Kidney epithelial cell (primary cell): ENCODE data around the gene CREB3L1. TPM values are rescaled to one million over a fixed set of nuclear protein-coding genes. Genes with fewer than 3 reads are reported as not detected.
A peak's percentile ranks its signal among the peaks of the same experiment; 100 is the strongest.

Source experiments
- DNase-seq: peaks from one replicate; pipeline ENCODE4 v3.0.0-alpha.2; 2010; ENCODE audit warnings: low read depth
- H3K27me3 ChIP-seq: 2 replicates; pipeline ENCODE4 v1.6.0; 2011; ENCODE audit warnings: low read length; ENCODE audit not compliant: control insufficient read depth, insufficient read depth
- H3K36me3 ChIP-seq: 2 replicates; pipeline ENCODE4 v1.5.1; 2011; ENCODE audit warnings: low read length; ENCODE audit not compliant: control insufficient read depth, insufficient read depth
- H3K4me3 ChIP-seq: 2 replicates; pipeline ENCODE4 v1.5.1; 2011; ENCODE audit warnings: low read depth, mild to moderate bottlenecking, control low read depth, low read length
- total RNA-seq: library from RNA; depleted of rRNA; stranded (reverse); fragments of >200 nt; gene quantifications from 2 replicates; pipeline ENCODE4 v1.2.3, GENCODE V29; 2015
- TF ChIP-seq, protein P1 (sequence below): IDR thresholded peaks from 2 replicates; pipeline ENCODE4 v1.5.1; 2011; ENCODE audit warnings: mild to moderate bottlenecking, moderate library complexity, low read length, control low read depth, inconsistent platforms; ENCODE audit not compliant: insufficient read depth, poor library complexity, severe bottlenecking

The CREB3L1 gene
- total RNA-seq, 1 donor from 2014 or later: 3.2 TPM

GRCh38 chr11:46351606-46352005 lies 74.1 kb downstream of the CREB3L1 start:
- H3K36me3 ChIP-seq: no peaks in the 10 kb centered on the region
- no peak overlapping the region for H3K4me3 ChIP-seq
- no peak for DNase-seq
- TF ChIP-seq, protein P1, sequence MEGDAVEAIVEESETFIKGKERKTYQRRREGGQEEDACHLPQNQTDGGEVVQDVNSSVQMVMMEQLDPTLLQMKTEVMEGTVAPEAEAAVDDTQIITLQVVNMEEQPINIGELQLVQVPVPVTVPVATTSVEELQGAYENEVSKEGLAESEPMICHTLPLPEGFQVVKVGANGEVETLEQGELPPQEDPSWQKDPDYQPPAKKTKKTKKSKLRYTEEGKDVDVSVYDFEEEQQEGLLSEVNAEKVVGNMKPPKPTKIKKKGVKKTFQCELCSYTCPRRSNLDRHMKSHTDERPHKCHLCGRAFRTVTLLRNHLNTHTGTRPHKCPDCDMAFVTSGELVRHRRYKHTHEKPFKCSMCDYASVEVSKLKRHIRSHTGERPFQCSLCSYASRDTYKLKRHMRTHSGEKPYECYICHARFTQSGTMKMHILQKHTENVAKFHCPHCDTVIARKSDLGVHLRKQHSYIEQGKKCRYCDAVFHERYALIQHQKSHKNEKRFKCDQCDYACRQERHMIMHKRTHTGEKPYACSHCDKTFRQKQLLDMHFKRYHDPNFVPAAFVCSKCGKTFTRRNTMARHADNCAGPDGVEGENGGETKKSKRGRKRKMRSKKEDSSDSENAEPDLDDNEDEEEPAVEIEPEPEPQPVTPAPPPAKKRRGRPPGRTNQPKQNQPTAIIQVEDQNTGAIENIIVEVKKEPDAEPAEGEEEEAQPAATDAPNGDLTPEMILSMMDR: no peak
- H3K27me3 ChIP-seq: no peaks in the 10 kb centered on the region

DNA sequence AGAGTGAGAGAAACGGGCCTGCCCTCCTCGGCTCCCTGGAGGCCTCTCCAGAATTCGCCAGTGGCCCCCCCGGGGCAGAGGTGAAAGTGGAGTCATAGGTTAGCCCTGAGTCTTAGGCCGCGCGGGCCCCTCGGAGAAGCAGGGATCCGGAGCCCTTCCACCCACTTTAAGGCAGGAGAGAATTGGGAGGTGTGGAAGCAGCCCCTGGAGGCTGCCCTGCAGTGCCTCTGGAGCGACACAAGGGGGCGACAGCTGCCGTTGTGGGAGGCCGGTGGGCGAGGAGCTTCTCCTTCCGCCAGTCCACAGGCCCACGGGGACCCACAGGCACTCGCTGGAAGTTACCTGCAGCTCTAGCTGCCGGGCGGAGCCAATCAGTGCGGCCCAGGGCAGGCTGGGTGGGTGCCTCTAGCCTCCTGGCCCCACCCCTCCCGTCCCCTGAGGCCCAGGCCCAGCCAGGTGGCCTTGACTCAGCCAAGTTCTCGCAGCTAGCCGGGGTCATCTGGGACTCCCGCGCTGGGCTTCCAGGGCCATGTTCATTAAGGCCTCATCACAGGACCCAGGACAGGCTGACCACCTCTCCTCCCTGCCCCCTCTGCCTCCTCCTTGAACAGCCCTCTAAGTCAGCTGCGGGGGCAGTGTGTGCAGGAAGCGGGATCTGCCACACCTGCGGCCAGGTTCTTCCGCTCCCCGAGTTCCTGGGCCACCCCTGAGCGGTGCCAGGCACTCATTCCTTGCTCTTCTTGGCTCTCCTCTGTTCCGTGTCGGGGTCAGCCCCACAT lies 74.8 kb downstream of the CREB3L1 start:
- Histone ChIP-seq H3K36me3 (no peaks in the 10 kb centered on the region), H3K4me3 (no peak overlapping the region), H3K27me3 (no peaks in the 10 kb centered on the region)
- TF ChIP-seq, protein P1: peak; percentile 96
- no peak for DNase-seq

DNA sequence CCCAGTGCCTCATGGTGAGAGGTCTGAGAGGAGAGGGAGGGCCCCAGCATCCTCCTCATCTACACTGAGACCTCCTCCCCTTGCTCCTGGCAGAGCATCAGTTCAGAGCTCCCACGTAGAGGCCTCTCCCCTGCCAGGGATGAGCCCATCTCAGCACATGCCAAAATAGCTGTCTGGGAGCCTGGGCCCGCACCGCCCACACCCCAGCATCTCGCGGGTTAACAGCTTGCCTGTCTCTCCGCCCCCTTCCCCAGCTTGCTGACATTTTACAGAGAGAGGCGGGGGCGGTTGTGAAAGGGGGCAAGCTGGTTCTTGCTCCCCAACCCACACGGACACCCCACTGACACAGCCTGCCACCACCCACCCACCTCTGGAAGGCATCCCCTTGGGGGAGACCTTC lies 76.2 kb downstream of the CREB3L1 start:
- no peaks in the 10 kb centered on the region for H3K27me3 ChIP-seq
- no peak overlapping the region for H3K4me3 ChIP-seq
- no peaks in the 10 kb centered on the region for H3K36me3 ChIP-seq
- TF ChIP-seq, protein P1: no peak
- no peak for DNase-seq

DNA sequence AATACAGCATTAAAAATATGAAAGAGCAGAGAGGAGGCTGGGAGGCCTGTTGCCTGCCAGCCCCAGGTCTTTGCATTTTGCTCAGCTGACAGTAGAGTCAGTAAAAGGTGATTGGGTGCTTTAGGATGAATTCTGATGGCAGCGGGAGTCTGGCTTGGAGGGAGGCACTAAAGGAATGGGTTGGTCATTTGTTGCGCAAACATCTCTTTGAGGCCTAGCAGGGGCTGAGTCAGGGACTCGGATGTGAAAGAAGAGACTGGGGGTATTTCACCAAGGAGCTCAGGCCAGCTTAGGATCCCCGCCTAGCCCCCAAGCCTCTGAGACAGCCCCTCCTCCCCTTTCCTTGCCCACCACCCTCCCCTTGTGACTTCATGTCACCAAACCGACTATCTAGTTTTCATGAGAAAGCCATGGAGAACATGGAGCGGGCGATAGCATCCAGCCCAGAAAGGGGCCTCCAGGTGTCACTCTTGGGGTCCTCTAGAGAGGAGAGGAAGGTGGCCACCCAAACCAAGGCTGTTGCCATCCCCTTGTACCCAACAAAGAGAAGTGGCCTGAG lies 79.5 kb downstream of the CREB3L1 start:
- no peaks in the 10 kb centered on the region for H3K36me3 ChIP-seq
- no peak for DNase-seq
- H3K4me3 ChIP-seq: no peak overlapping the region
- TF ChIP-seq, protein P1: no peak
- no peaks in the 10 kb centered on the region for H3K27me3 ChIP-seq

- no peak overlapping the region for H3K4me3 ChIP-seq
- DNase-seq: no peak
- H3K27me3 ChIP-seq: no peaks in the 10 kb centered on the region
- H3K36me3 ChIP-seq: no peaks in the 10 kb centered on the region
- TF ChIP-seq, protein P1: no peak
Observed at GRCh38 chr11:46357483-46357936, 80.0 kb downstream of the CREB3L1 start.

DNA sequence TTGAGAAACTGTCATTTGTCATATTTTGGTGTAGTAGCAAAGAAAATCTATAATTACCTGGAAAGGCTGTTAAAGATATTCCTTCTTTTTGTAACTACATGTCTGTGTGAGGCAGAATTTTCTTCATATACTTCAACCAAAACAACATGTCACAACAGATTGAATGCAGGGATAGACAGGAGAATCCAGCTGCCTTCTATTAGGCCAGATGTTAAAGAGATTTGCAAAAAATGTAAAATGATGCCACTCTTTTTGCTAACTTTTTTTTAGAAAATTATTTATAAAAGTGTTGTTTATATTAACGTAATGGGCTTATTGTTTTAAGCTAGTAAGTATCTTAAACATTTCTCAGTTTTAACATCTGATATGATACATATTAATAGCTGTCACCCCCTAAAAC lies 82.5 kb downstream of the CREB3L1 start:
- no peak overlapping the region for H3K4me3 ChIP-seq
- TF ChIP-seq, protein P1: no peak
- no peak for DNase-seq
- no peaks in the 10 kb centered on the region for H3K36me3 ChIP-seq
- no peaks in the 10 kb centered on the region for H3K27me3 ChIP-seq
